HG03060 (cell line): ENCODE measurements around the gene ABTB2.

Source experiments
- ATAC-seq: cut with Tn5 transposase; IDR thresholded peaks from one replicate; pipeline ENCODE4 v1.9.1; 2021; ENCODE audit warnings: low read depth, moderate number of reproducible peaks; ENCODE audit not compliant: unreplicated experiment

ABTB2 gene

DNA sequence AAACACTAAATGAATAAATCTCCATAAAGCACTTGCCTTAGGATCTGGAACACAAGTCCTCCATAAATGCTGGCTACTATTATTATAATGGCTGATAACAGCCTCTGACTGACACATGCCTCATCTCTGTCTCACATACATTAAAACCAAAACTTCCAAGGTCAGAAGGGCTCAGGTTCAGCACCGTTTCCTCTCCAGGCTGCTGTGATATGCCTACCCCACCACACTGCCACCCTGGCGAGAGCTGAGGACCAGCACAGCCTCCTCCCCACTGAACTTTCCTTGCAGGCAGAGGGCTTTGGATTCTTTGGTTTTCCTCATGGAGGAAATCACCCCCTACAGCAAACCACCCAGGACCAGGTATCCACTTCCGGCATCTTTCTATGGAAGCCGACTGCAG is 112.8 kb downstream of the ABTB2 start:
- ATAC-seq: no peak

DNA sequence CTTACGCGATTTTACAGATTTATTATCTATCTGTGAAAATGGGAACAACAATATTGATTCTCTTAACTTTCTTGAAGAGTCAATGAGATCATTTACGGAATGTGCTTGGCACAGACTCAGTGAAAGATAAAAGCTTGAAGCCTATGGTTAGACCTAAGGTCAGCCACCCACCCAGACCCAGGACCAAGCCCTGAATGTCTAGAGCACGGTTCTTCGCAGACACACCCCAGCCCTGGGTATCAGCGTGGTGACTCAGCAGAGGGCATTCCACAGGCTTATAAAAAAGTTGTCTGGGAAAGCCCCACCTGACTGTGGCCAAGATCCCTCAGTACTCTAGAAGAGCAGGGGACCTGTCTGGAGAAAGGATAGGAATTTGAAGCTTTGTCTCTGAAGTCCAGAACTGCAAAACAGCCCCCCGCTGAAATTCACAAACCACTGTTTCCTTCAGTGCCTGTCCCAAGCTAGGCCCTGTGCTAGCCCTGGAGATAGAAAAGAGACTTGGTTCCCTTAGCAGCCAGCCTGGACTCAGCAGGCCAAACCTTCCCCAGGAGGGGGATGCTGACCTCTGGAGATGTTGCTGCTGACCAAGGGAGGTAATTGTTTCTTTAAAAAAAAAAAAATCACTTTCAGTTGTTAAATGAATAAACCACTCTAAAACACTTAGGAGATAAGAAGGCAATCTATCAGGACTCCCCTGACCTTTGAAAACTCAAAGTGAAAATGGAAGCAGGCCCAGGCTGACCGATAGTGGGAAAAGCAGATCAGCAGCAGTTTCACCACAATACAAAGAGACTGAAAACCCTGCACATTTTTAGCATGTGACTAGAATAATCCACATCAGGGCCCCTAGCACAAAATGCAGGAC is 114.0 kb downstream of the ABTB2 start:
- ATAC-seq: peak; percentile 67

DNA sequence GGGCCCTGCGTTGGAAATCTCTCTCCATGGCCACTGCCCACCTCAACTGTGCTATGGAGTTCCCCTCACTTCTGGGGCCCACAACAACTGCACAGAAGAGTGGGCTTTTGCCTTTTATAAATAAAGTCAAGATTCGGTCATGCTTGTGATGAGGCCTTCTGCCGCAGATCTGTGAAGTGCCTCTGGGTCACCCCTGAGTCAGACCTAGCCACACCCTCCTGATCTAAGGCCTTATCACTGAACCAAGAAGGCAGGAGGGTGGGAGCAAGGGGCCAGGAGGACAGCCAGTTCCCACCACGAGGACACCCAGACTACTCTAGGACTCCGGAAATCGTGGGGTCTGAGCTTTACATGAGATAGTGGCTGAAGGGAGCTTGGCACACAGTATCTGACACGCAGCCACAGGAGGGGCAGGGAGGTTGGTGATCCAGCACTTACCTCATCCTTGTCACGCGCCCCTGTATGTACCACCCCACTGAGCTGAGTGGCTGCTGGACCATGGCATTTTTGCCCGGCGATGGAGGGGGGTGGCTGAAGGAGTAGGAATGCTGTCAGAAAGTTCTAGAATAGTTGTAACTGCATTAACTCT is 115.7 kb downstream of the ABTB2 start:
- no peak for ATAC-seq

- ATAC-seq: no peak
Measured at GRCh38 chr11:34240150-34240494, 117.7 kb downstream of the ABTB2 start.

- ATAC-seq: no peak
Measured at GRCh38 chr11:34239465-34240149, 118.2 kb downstream of the ABTB2 start.

- ATAC-seq: no peak
Measured at GRCh38 chr11:34238966-34239365, 118.8 kb downstream of the ABTB2 start.

GRCh38 chr11:34238533-34238932 is 119.3 kb downstream of the ABTB2 start:
- ATAC-seq: no peak

DNA sequence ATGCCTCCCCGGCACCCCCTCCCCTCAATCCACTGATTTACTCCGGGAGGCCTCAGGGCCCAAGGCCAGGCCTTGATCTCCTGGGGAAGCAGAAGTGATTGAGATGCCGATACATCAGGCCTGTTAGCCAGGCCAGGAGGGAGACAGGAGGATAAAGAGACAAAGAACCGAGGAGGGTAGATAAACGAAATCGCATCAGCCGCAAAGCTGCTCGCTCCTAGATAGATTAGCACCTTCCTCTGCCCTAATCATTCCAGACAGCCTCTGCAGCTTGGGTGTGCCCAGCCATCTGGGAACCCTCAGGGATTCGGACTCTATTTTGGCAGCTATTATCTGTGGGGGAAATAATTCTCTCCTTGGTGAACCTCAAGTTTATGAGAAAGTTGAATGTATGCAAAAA is 121.2 kb downstream of the ABTB2 start:
- ATAC-seq: no peak

DNA sequence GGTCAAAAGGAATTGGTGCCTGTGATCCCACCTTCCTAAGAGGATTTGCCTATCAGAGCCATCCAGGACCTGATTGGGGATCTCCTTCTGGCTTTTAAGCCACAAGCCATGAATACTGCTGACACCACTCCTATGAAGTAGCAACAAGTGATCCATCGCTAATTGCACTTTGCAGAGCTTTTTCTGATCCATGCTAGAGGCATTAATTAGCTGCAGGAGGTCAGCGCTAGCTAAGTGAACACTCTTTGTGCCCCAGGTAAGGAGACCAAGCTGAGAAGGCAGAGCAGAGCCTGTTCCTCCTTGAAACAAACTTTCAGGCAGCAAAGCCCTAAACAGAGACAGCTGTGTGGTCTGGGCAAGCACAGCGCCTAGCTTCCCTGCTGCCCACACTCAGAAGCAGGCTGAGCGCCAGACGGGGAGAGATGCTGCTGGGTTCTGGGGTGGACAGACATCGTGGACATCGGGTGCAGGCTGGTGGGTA is 122.2 kb downstream of the ABTB2 start:
- no peak for ATAC-seq

DNA sequence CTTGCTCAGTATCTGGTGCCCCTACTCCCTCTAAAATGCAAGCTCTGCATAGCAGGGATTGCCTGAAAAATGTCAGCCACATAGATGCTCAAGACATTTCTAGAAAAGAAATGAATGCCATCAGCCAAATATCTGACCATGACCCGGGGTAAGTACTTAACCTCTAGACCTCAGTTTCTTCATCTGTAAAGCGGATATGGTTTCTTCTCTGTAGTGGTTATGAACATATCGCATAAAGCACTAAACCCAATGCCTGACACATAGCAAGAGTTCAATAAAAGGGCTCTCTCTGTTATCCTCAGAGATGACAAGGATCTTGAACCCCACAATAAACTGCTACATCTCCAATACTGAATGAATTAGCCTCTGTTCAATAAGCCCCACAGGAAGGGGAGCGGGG is 122.6 kb downstream of the ABTB2 start:
- no peak for ATAC-seq

DNA sequence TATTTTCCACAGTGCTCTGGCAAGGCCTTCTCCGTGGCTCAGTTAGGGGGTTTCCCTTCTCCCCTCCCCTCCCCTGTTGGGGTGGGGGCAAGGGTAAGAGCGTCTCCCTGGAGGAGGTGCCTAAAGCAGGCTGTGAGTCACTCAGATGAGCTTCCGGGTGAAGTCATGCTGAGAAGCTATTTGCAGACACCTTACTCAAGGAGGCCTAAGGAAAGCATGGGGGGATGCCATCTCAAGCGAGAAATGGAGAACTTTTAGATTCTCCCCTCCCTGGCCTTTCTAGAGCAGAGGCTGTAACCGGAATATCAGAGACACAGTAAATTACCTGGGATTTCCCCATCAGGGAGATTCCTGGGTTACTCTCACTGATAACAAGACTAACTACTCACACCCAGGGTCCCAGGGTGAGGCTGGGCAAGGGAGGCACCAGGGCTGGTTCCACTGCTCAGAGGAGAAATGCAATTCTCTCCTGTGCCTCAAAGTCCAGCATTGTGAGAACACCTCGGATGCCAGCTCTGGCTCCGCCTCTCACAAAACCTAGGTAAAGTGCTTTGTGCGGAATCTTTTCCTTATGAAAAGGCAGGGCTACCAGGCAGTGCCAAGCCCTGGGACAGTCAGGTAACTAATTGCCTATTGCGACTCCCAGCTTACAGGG is 123.6 kb downstream of the ABTB2 start:
- peak; percentile 75 for ATAC-seq

DNA sequence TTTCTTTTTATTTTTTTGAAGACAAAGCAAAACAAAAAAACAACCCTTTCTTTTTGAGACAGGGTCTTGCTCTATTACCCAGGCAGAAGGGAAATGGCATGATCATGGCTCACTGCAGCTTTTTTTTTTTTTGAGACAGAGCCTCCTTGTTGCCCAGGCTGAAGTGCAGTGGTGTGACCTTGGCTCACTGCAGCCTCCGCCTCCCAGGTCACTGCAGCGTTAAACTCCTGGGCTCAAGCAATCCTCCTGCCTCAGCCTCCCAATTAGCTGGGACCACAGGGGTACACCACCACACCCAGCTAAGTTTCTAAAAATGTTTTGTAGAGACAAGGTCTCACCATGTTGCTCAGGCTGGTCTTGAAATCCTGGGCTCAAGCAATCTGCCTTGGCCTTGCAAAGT is 124.6 kb downstream of the ABTB2 start:
- ATAC-seq: no peak

DNA sequence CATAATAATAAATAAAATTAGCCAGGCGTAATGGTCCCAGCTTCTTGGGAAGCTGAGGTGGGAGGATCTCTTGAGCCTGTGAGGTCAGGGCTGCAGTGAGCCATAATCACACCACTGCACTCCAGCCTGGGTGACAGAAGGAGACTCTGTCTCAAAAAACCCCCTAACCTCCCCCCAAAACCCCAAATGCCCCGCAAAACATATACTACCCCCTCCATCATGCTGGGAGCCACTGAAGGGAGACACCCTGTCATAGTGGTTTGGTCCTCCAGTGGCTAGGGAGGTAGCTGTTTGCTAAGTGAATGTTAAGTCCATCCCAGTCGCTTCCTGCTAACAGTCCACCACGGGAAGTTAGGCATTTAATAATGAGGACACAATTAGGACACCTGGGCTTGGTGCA is 125.0 kb downstream of the ABTB2 start:
- no peak for ATAC-seq

DNA sequence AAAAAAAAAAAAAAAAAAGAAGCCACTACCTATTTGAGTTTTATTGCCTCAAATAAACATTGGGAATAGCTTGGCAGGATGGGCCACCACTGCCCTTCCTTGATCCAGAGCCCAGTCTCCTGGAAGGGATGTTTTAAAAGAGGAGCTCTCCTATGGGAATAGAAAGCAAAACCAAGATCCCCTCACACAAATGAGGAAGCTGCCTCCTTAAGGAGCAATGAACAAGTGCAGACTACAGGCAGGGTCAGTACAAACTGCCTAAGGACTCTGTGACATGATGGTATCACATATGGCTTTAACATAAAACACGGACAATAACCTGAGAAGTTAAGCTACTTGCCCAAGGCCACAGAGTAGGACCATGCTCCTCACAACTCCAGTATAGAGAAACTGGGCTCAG is 131.6 kb downstream of the ABTB2 start:
- ATAC-seq: no peak

DNA sequence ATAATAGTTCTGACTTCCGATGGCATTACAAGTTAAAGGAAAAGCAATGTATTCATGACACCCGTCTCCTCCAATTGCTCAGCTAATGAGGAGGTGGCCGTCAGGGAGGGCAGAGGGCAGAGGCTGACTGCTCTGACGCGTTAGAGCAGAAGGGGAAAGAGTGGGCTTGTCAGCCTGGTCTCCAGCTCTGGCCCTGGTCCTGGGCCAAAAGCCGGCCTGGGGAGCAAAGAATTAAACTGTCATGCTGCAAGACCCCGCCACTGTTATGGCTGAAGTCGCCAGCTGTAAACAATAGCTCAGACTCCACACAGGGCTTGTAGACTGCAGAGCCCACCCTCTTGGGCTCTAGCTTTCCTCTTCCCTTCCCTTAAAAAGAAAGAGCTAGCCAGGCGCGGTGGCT is 132.7 kb downstream of the ABTB2 start:
- no peak for ATAC-seq

DNA sequence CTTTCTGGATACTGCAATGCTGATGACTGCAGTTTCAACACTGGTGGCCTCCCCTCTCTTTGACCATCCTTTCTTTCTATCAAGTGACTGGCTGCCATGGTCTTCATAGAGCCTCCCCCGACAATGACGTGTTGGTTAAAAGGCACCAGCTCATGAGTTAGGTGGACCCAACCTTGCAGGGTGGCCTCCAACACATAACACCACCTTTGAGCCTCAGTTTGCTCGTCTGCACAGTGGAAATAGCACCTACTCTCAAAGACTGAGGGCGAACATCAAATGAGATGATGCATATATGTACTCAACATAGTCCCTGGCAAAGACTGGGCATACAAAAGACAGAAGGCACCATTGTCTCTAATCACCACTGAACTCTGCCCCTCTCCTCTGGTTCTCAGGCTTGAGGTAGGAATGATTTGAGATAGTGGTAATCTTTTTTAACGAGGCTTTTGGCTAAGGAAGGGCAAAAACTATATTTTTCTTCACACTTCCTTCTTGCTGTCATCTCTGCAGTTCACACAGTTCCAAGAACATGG is 133.3 kb downstream of the ABTB2 start:
- ATAC-seq: no peak

DNA sequence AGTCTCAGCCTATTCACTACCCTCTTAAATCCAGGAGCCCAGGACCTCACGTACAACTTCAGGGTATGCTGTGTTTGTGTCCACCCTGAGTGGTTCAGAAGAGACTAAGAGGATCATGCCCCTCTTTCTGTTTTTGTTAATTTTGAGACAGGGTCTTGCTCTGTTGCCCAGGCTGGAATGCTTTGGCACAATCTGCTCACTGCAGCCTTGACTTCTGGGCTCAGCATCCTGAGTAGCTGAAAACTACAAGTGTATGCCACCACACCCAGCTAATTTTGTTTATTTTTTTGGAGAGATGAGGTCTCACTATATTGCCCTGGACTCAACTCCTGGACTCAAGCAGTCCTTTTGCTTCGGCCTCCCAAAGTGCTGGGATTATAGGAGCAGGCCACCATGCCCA is 133.9 kb downstream of the ABTB2 start:
- no peak for ATAC-seq

DNA sequence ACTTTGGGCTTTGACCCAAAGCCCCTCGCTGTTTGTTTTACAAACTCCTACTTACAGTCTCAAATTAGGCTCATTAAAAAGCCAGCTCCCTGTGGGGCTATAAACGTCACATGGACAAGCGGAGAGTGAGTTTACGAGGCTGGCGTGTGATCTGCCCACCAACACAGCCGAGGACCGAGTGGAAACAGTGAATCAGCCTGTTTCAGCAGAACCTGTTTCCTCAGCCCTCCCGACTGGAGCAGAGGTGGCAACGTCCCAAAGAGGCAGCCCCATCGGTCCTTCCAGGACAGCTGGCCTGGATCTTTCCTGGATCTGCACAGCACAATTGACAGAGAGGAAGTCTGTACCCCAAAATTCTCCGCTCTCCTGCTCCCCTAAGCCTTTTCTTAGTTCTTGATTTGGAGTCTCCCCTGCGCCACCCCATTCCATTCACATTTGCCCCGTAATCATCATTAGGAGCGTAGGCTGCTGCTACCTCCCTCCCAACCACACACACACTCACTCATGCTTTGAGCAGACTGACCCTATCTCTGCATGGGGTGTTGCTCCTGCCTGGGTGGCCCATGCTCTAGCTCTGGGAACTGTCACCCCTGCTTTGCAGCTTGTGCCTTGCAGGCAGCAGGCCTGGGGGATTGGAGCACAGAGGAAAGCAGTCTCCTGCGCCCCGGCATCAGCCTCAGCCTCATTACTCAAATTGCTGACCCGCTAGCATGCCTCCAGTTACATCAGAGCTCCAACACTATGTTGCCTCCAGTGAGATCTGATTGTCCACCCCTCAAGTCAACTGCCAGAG is 134.6 kb downstream of the ABTB2 start:
- ATAC-seq: no peak

- ATAC-seq: no peak
Measured at GRCh38 chr11:34222030-34222429, 135.8 kb downstream of the ABTB2 start.

- ATAC-seq: no peak
Measured at GRCh38 chr11:34219941-34220370, 137.9 kb downstream of the ABTB2 start.
